HG03039 (cell line): ENCODE data around the gene NEGR1.

Experiments used
- ATAC-seq: cut with Tn5 transposase; IDR thresholded peaks from one replicate; pipeline ENCODE4 v1.9.1; 2021; ENCODE audit warnings: mild to moderate bottlenecking, moderate library complexity; ENCODE audit not compliant: unreplicated experiment

Gene NEGR1

DNA sequence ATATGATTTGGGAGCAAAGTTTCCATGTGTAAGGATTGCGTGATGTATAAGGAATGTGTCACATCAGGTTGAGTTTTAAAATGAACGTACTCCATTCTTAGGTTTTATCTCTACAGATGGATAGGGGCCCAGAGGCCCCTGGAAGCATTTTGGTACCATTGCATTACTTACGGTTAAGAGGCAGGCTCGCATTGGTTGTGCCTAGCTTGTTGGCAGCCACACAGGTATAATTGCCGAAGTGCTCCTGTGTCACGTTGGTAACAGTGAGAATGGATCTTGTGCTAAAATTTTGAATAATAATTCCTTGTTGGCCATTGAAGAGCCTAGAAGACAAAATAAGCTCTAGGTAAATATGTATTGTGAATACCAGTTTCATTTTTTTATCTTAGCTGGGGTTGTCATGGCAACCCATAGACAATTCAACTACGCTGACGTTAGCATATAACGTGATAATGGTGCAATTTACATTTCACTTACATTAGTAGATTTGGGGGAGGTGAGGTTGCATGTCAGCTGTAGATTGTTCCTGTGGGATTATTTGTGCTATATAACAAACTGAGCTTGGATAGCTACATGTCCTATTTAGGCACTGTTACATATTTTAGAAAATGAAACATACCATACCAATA is 689.6 kb downstream of the NEGR1 start:
- no peak for ATAC-seq

DNA sequence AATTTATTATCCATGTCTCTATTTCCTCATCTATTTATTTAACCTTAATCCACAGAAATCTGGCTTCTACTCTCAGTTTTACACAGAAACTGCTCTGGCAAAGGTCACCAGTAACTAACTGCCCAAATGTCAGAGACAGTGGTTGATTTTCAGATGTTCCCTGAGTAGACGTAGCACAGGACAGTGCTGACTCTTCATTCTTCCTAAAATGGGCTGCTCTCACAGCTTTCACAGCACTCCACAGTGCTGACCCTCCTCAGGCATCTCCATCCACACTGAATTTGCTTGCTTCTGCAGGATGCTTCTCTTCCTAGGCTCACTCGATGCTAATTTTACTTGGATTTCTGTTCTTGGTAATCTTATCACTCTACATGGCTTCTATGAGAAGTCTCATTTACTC is 693.3 kb downstream of the NEGR1 start:
- ATAC-seq = no peak

DNA sequence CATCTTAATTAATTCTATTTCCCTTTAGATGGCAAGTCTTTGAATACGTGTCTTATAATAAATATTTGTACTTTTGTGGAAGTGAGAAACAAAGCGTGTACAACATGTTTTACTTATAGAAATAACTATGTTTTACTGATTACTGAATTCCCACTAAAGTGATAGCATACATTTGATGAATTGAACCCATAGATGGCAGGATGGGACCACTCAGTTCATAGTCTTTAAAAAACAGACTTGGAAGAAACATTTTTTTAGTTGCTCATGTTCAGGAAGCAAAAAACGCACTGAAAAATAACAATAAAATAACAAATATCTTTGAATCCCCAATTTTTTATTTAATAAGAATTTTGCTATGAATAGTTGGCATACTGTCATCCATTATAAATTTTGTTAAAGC is 694.4 kb downstream of the NEGR1 start:
- ATAC-seq = no peak

- ATAC-seq = no peak
Observed at GRCh38 chr1:71586030-71586429, 696.3 kb downstream of the NEGR1 start.

DNA sequence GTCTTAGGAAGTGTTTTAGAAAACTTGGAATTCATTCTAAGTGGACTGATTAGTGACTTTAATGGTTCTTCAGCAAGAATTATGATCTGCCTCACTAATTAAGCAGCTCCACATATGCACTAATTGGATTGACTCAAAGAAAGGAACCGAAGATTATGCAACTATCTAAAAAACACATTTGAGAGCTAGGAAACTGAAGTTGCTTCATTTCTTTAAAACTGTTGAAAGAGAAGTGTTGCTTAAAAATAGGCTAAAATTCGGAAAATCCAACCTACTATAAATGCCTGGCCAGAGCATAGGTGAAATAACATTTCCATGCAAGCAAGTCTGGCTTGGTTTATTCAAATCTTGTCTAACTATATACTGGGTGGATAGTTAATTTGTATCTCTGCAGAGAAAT is 698.6 kb downstream of the NEGR1 start:
- ATAC-seq = no peak

GRCh38 chr1:71582673-71583072 is 699.7 kb downstream of the NEGR1 start:
- ATAC-seq = no peak

DNA sequence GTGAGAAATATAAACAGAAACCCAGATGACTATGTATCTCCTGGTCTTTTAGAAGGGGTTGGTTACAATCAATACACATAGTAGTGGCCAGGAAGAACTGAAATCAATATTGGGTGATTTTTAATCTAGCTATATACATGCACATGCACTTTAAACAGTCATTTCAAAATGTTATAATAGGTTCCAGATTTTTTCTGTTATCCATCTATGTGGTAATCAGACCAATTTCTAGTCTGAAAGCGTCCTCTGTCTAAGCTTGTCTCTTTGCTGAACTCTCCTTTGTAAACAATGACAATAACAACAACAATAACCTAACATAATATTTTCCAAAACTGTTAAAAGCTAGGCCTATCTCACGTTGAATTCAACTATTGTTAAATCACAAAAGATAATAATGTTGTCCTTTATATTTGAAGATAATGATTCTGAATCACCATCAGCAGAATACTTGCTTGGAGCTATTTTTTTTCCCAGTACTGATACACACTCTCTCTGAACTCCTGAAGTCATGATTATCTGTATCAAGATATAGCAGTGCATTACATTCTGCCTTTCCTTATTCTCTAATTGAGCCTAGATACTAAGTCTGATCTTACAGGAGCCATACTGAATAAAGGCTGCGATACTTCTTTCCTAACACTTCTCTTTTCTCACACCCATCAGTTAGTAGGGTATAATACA is 704.7 kb downstream of the NEGR1 start:
- no peak for ATAC-seq

DNA sequence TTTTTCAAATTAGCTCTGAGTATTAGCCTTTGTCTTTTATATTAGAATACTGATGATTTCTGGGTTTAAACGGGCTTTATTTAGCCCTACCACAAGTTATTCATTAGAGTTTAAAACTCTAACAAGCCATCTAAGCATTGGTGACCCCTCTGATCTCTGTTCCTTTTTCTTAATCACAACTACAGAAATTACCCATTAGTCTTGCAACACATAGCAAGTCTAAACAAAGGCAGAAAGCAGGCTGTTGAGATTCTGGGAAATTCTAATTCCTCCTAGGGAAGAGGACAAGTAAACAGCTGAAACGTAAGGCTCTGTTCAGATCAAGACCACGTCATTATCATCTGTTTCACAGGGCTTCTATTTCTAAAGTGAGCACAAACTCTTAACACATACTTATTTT is 710.3 kb downstream of the NEGR1 start:
- no peak for ATAC-seq

DNA sequence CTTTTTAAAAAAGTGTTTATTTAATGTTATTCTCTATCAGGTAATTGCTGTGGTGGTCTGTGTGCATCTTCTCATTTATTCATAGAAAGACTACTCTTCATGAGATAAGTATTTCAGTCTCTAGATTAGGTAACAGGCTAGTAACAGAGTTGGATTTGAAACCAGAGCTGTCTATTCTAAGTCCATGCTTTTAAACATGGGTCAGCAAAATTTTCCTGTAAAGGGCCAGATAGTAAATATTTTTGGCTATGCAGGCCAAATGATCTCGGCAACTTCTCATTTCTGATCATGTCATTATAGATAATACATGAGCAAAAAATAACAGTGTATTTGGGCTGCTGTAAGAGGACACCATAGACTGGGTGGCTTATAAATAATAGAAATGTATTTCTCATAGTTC is 715.9 kb downstream of the NEGR1 start:
- no peak for ATAC-seq

DNA sequence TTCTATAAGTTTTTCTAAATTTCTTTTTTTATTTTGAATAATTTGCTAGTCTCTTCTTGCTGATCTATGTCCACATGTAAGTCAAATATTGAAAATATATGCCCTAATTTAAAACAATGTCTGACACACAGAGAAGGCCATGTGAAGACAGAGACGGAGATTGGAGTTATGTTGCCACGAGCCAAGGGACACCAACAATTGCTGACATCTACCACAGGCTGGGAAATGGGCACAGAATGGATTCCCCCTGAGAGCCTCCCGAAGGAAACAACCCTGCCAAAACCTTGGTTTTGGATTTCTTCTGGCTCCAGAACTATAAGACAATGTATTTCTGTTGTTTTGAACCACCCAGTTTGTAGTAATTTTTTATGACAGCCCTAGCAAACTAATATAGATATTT is 716.5 kb downstream of the NEGR1 start:
- no peak for ATAC-seq

GRCh38 chr1:71565262-71565661 is 717.1 kb downstream of the NEGR1 start:
- no peak for ATAC-seq

- ATAC-seq = no peak
Observed at GRCh38 chr1:71562298-71562697, 720.0 kb downstream of the NEGR1 start.

GRCh38 chr1:71561729-71562128 is 720.6 kb downstream of the NEGR1 start:
- no peak for ATAC-seq

DNA sequence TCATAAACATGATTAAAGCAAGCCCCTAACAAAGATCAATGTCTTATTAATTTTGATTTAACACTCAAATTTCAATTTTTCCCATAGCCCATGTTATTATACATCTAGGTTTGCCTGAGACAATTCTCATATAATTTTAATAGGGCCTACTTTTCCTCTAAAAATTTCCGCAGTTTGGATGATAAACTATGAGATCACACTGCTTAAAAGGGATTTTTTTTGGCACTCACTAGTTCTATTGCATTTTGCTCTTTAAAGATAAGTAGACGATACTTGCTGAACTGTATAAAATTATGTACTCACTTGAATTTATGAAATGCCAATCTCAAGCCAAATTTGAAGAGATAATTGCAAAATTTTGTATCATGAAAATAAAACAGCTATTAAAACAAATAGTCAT is 721.1 kb downstream of the NEGR1 start:
- no peak for ATAC-seq

DNA sequence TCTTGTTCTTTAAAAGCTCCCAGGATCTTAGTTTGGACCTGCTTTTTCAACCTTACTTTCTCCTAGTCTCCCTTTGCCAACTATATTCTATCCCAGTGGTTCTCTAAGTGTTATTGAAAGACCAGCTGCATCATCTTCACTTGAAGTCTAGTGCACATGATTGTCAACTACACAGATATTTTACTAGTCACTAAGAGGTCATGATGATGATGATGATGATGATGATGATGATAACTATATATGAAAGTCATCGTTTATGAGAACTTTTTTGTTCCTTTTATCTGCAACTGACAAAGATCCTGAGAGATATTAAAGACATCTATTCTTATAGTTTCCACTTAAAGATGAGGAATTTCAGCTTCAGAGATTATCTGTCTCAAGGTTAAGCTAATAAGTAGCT is 722.5 kb downstream of the NEGR1 start:
- no peak for ATAC-seq

- no peak for ATAC-seq
Observed at GRCh38 chr1:71557138-71557537, 725.2 kb downstream of the NEGR1 start.

GRCh38 chr1:71548398-71548890 is 733.9 kb downstream of the NEGR1 start:
- no peak for ATAC-seq

GRCh38 chr1:71542155-71542554 is 740.2 kb downstream of the NEGR1 start:
- no peak for ATAC-seq

DNA sequence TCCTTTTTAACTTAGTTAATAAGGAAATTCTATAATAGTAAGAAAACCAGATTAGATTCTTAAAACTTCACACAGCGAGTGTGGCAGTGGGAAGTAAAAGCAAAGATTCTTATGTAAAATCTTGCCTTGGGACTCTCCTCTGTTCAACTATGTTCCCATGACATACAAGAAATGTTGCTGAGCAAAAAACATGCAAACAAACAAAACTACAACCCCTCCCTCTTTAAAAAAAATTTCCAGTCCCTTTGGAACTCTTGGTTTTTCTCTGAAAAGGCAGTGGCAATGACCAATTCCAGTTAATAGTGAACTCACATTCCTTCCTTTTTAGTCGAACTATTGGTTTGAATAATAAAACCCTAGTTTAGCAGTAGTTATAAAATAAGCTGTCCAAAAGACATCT is 748.4 kb downstream of the NEGR1 start:
- ATAC-seq = no peak

DNA sequence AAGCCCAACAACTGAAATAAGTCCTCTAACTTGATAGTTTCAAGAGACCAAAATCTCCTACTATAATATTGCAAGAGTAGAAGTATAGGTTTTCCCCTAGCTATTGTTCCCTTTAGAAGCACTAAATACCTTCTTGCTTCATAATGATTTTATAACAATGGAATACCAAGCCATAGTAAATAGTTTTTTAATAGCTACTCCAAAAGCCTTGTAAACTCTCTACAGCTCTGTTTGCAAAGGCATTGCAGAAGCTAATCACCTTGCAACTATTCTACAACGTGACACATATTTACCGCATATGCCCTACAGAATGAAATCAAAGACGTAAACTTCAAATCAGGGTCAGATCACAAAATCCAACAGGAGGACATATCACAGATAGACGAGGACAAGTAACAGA is 750.0 kb downstream of the NEGR1 start:
- no peak for ATAC-seq

GRCh38 chr1:71526824-71527223 is 755.5 kb downstream of the NEGR1 start:
- ATAC-seq = no peak

DNA sequence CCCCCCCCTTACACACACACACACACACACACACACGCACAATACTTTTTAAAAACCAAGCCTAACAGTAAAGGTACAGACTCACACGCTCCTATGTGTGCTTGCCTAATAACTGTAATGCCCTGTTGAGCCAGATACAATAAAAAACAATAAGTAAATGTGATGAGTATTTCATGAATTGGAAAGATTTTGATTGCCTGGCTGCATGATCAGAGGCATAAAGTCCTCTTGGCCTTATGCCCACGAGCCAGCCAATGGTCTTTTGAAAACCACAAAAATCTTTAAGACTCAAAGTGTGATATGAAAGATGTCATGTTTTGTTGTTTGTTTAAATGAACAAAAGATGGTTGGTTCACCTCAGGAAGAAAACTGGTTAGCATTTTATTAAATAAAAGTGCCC is 759.6 kb downstream of the NEGR1 start:
- ATAC-seq = no peak
